Measurements from ENCODE around the gene CAMK2D.
A peak's percentile ranks its signal among the peaks of the same experiment; 100 is the strongest.
"Not testable (repeated sequence)": the region's sequence is repeated elsewhere in the genome, so short reads cannot be mapped to it uniquely, and the experiment has no call there.

Gene CAMK2D

GRCh38 chr4:113689394-113689793, 72.1 kb downstream of the CAMK2D start:
- peak overlapping the region in 1 of 2 donors; percentile 0 for H3K4me3 Mint-ChIP-seq
- H3K27me3 Mint-ChIP-seq: no peaks in the 10 kb centered on the region
- no peak overlapping the region for H3K27ac Mint-ChIP-seq
- no peaks in the 10 kb centered on the region for H3K9me3 Mint-ChIP-seq
- ATAC-seq (no peak), DNase-seq (no peak)
- peaks cover 61% of the 10 kb centered on the region for H3K4me1 Mint-ChIP-seq

- peak overlapping the region; percentile 81 to 92 for H3K27ac Mint-ChIP-seq
- no peaks in the 10 kb centered on the region for H3K9me3 Mint-ChIP-seq
- DNase-seq (peak; percentile 23 to 25), ATAC-seq (no peak)
- H3K27me3 Mint-ChIP-seq: no peaks in the 10 kb centered on the region
- peaks cover 70% of the 10 kb centered on the region for H3K4me1 Mint-ChIP-seq
- peak overlapping the region; percentile 49 to 69 for H3K4me3 Mint-ChIP-seq
Observed at GRCh38 chr4:113687067-113687718, 74.3 kb downstream of the CAMK2D start.

GRCh38 chr4:113685157-113685556, 76.4 kb downstream of the CAMK2D start:
- peaks cover 66% of the 10 kb centered on the region for H3K4me1 Mint-ChIP-seq
- H3K27ac Mint-ChIP-seq: peak overlapping the region; percentile 14 to 73
- not testable (repeated sequence) for ATAC-seq, DNase-seq, H3K27me3 Mint-ChIP-seq
- peaks cover 0 to 11% of the 10 kb centered on the region in 2 donors for H3K9me3 Mint-ChIP-seq
- peak overlapping the region in 1 of 2 donors; percentile 27 for H3K4me3 Mint-ChIP-seq

- peak overlapping the region; percentile 65 to 73 for H3K27ac Mint-ChIP-seq
- H3K9me3 Mint-ChIP-seq: peaks cover 0 to 14% of the 10 kb centered on the region in 2 donors
- H3K4me1 Mint-ChIP-seq: peaks cover 65% of the 10 kb centered on the region
- no peaks in the 10 kb centered on the region for H3K27me3 Mint-ChIP-seq
- DNase-seq: peak in 1 of 2 donors; percentile 39
- ATAC-seq: peak; percentile 81
- peak overlapping the region; percentile 27 to 30 for H3K4me3 Mint-ChIP-seq
Observed at GRCh38 chr4:113684534-113685091, 76.9 kb downstream of the CAMK2D start.

GRCh38 chr4:113682730-113683537, 78.6 kb downstream of the CAMK2D start:
- Mint-ChIP-seq H3K4me1 (peaks cover 63% of the 10 kb centered on the region), H3K27me3 (no peaks in the 10 kb centered on the region), H3K9me3 (peaks cover 0 to 14% of the 10 kb centered on the region in 2 donors), H3K27ac (peak overlapping the region in 1 of 2 donors; percentile 65), H3K4me3 (peak overlapping the region; percentile 37 to 72)
- DNase-seq (peak; percentile 72 to 87), ATAC-seq (peak; percentile 94)

- Mint-ChIP-seq H3K27me3 (no peaks in the 10 kb centered on the region), H3K4me3 (no peak overlapping the region), H3K4me1 (peaks cover 71% of the 10 kb centered on the region), H3K9me3 (peaks cover 0 to 14% of the 10 kb centered on the region in 2 donors), H3K27ac (no peak overlapping the region)
- DNase-seq (no peak), ATAC-seq (no peak)
Observed at GRCh38 chr4:113678641-113679040, 82.9 kb downstream of the CAMK2D start.

- DNase-seq (no peak), ATAC-seq (no peak)
- Mint-ChIP-seq H3K4me3 (peak overlapping the region; percentile 23 to 42), H3K9me3 (peaks cover 0 to 14% of the 10 kb centered on the region in 2 donors), H3K27ac (peak overlapping the region; percentile 74 to 91), H3K4me1 (peaks cover 70% of the 10 kb centered on the region), H3K27me3 (no peaks in the 10 kb centered on the region)
Observed at GRCh38 chr4:113677325-113677724, 84.2 kb downstream of the CAMK2D start.

- DNase-seq (no peak), ATAC-seq (no peak)
- H3K4me3 Mint-ChIP-seq: no peak overlapping the region
- H3K27ac Mint-ChIP-seq: no peak overlapping the region
- H3K9me3 Mint-ChIP-seq: peaks cover 0 to 8% of the 10 kb centered on the region in 2 donors
- H3K4me1 Mint-ChIP-seq: peaks cover 70% of the 10 kb centered on the region
- no peaks in the 10 kb centered on the region for H3K27me3 Mint-ChIP-seq
Observed at GRCh38 chr4:113675731-113676697, 85.5 kb downstream of the CAMK2D start.

GRCh38 chr4:113674733-113675132, 86.8 kb downstream of the CAMK2D start:
- Mint-ChIP-seq H3K4me3 (no peak overlapping the region), H3K4me1 (peaks cover 63% of the 10 kb centered on the region), H3K27ac (no peak overlapping the region), H3K27me3 (no peaks in the 10 kb centered on the region), H3K9me3 (no peaks in the 10 kb centered on the region)
- no peak for DNase-seq
- ATAC-seq: no peak

- no peaks in the 10 kb centered on the region for H3K27me3 Mint-ChIP-seq
- H3K4me3 Mint-ChIP-seq: no peak overlapping the region
- peaks cover 60% of the 10 kb centered on the region for H3K4me1 Mint-ChIP-seq
- no peak for ATAC-seq
- H3K9me3 Mint-ChIP-seq: no peaks in the 10 kb centered on the region
- peak overlapping the region in 1 of 2 donors; percentile 61 for H3K27ac Mint-ChIP-seq
- DNase-seq: no peak
Observed at GRCh38 chr4:113674251-113674650, 87.3 kb downstream of the CAMK2D start.

- H3K4me3 Mint-ChIP-seq: peak overlapping the region in 1 of 2 donors; percentile 42
- peak; percentile 100 for ATAC-seq
Observed at GRCh38 chr4:113673450-113673849, 88.1 kb downstream of the CAMK2D start.

GRCh38 chr4:113666386-113667114, 95.0 kb downstream of the CAMK2D start:
- Mint-ChIP-seq H3K27ac (no peak overlapping the region), H3K27me3 (no peaks in the 10 kb centered on the region), H3K4me1 (peaks cover 6% of the 10 kb centered on the region), H3K9me3 (no peaks in the 10 kb centered on the region), H3K4me3 (no peak overlapping the region)
- no peak for ATAC-seq
- DNase-seq: no peak

More at GRCh38 chr4:113673450-113673849, 88.1 kb downstream of the CAMK2D start:
- H3K4me1 Mint-ChIP-seq: peaks cover 54% of the 10 kb centered on the region
- peak; percentile 38 to 61 for DNase-seq
- no peaks in the 10 kb centered on the region for H3K9me3 Mint-ChIP-seq
- H3K27me3 Mint-ChIP-seq: no peaks in the 10 kb centered on the region
- H3K27ac Mint-ChIP-seq: no peak overlapping the region

- Mint-ChIP-seq H3K27ac (no peak overlapping the region), H3K4me1 (peaks cover 6% of the 10 kb centered on the region), H3K27me3 (no peaks in the 10 kb centered on the region), H3K9me3 (no peaks in the 10 kb centered on the region), H3K4me3 (no peak overlapping the region)
- no peak for ATAC-seq
- DNase-seq: no peak
Observed at GRCh38 chr4:113665036-113665435, 96.5 kb downstream of the CAMK2D start.

- no peak overlapping the region for H3K27ac Mint-ChIP-seq
- no peak for DNase-seq
- ATAC-seq: no peak
- peaks cover 22% of the 10 kb centered on the region for H3K4me1 Mint-ChIP-seq
- no peak overlapping the region for H3K4me3 Mint-ChIP-seq
- peaks cover 7 to 10% of the 10 kb centered on the region in 2 donors for H3K9me3 Mint-ChIP-seq
- no peaks in the 10 kb centered on the region for H3K27me3 Mint-ChIP-seq
Observed at GRCh38 chr4:113662581-113662980, 99.0 kb downstream of the CAMK2D start.
